Measurements from ENCODE around the gene ASS1.
A peak's percentile ranks its signal among the peaks of the same experiment; 100 is the strongest.

Gene ASS1

DNA sequence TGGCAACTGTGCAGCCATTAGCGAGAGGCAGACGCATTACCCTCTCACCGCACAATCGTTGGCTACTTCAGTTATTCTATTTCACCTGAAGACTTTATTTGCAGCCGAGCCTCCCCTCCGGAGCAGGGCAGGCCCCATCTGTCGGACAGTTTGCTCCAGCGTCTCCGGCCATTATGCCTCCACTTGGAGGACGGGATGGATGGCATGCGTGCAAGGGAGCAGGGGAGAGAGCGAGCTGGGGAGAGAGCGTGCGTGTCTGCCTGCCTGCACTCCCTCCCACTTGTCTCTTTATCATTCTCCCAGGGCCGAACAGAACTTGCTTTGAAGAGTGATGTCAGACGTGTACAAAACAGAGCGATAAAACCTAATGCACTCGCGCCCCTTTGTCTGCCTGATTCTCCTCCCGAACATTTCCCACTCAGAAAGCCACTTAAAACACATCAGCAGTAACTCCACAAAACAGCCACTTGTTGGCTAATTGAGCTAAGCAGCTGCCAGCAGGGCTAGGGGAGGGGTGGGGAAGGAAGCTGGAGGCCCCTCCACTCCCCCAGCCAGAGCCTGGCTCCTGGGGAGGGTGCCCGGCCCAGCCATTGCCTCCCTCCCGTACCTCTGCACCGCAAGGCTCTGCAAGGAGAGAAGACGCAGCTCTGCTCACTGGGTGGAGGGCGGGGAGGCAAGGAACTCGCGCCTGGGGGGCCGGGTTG is 91.2 kb downstream of the ASS1 start:
- no peak for DNase-seq (ENCODE audit: low spot score)

- no peak for DNase-seq (ENCODE audit: low spot score)
Observed at GRCh38 chr9:130536701-130537107, 91.9 kb downstream of the ASS1 start.

- DNase-seq (ENCODE audit: low spot score), result no peak
Observed at GRCh38 chr9:130537346-130538050, 92.7 kb downstream of the ASS1 start.

- DNase-seq (ENCODE audit: low spot score), result no peak
Observed at GRCh38 chr9:130539420-130540223, 94.9 kb downstream of the ASS1 start.

DNA sequence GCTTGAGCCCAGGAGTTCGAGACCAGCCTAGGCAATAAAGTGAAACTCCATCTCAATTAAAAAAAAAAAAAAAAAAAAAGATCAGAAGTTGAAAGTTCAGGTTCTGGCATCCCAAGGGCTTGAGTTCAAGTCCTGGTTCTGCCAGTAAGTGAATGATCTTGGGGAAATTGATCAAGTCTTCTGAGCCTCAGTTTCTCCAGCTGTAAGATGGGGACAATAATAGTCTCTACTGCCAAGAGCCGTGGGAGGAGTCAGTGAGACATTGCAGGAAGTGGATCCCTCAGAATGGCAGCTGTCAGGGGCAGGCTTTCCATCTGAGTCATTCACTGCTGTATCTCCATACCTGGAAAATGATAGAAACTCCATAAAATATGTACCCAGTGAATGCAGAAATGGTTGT is 96.8 kb downstream of the ASS1 start:
- DNase-seq (ENCODE audit: low spot score), result no peak

DNA sequence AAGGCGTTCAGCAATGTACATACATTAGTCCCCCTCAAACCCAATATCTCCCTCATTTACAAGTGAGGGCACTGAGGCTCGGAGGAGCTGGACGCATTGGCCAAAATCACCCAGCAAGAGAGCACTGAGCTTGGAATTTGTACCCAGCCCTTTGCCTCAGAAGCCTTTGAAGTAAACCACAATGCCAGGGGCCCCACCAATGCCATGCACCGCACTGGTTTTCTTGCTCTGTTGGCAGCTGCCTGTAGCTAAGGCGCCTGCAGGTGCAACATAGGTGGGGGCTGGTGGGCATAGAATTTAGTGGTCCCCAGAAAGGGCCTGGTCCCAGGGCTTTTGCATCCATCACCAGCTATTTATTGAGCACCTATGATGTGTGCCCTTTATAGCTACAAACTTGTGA is 97.3 kb downstream of the ASS1 start:
- DNase-seq (ENCODE audit: low spot score), result no peak

GRCh38 chr9:130542457-130543228 is 97.9 kb downstream of the ASS1 start:
- DNase-seq (ENCODE audit: low spot score), result no peak

GRCh38 chr9:130543368-130543767 is 98.6 kb downstream of the ASS1 start:
- no peak for DNase-seq (ENCODE audit: low spot score)

DNA sequence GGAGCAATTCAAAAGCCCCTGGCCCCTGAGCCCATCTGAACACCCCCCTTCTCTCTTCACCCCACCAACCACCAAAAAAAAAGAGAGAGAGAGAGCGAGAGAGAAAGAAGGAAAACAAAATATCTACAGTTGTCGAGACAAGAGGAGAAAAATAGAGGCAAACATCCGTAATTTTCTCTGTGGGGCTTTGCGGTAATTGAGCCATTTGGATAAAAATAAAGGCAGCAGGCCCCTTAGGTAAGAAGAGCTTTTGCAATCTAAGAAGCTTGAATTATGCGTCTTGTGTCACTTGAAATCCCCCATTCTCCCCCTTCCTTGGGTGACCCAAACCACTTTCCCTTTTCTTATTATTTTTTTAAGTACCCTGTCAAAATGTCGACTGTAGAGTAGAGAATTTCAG is 99.1 kb downstream of the ASS1 start:
- DNase-seq (ENCODE audit: low spot score), result no peak

- no peak for DNase-seq (ENCODE audit: low spot score)
Observed at GRCh38 chr9:130544364-130544763, 99.6 kb downstream of the ASS1 start.

GRCh38 chr9:130548103-130548502 is 103.3 kb downstream of the ASS1 start:
- no peak for DNase-seq (ENCODE audit: low spot score)

- DNase-seq (ENCODE audit: low spot score), result peak; percentile 10
Observed at GRCh38 chr9:130549093-130549735, 104.5 kb downstream of the ASS1 start.
